Measurements from ENCODE around the gene RAB7A. TPM values are rescaled to one million over a fixed set of nuclear protein-coding genes. Genes with fewer than 3 reads are reported as not detected.

RAB7A gene
- total and polyA plus RNA-seq, 3 experiments from 2014 or later = 206 to 285 (median 260) TPM

DNA sequence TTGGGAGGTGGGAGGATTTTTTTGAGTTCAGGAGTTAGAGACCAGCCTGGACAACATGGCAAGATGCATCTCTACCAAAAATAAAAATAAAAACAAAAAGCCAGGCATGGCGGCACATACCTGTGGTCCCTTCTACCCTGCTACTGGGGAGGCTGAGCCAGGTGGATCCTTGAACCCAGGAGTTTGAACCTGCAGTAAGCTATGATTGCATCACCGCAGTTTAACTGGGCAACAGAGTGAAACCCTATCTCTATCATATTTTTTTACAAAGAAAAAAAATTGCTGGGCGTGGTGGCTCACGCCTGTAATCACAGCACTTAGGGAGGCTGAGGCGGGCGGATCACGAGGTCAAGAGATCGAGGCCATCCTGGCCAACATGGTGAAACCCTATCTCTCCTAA is 39.5 kb upstream of the RAB7A start:
- no peaks in the 10 kb centered on the region for H3K9me3 Mint-ChIP-seq
- H3K4me3 ChIP-seq (ENCODE audit: low read length) = no peak overlapping the region
- H3K9me3 ChIP-seq (ENCODE audit: low read length) = no peaks in the 10 kb centered on the region
- no peak overlapping the region for H3K27ac ChIP-seq (ENCODE audit: low read depth, low read length)
- no peak for DNase-seq
- ChIA-PET CTCF (interaction anchor here (1.1 kb wide), 1 partner anchor 27 kb away, joined by 4 read pairs; no protein-coding TSS in a partner anchor), POLR2A (no interaction called here)
- H3K4me1 ChIP-seq (ENCODE audit: insufficient read depth, low read length) = peaks cover 15% of the 10 kb centered on the region
- no peaks in the 10 kb centered on the region for H3K36me3 Mint-ChIP-seq
- H3K27ac Mint-ChIP-seq = no peak overlapping the region
- H3K36me3 ChIP-seq (ENCODE audit: insufficient read depth, low read length) = no peaks in the 10 kb centered on the region
- H3K27me3 Mint-ChIP-seq = no peaks in the 10 kb centered on the region
- H3K4me1 Mint-ChIP-seq = peaks cover 12 to 17% (median 14%) of the 10 kb centered on the region in 3 donors
- H3K27me3 ChIP-seq (ENCODE audit: insufficient read depth, low read length, poor library complexity, severe bottlenecking) = no peaks in the 10 kb centered on the region
- H3K4me3 Mint-ChIP-seq = peak overlapping the region in 1 of 7 donors; percentile 14

DNA sequence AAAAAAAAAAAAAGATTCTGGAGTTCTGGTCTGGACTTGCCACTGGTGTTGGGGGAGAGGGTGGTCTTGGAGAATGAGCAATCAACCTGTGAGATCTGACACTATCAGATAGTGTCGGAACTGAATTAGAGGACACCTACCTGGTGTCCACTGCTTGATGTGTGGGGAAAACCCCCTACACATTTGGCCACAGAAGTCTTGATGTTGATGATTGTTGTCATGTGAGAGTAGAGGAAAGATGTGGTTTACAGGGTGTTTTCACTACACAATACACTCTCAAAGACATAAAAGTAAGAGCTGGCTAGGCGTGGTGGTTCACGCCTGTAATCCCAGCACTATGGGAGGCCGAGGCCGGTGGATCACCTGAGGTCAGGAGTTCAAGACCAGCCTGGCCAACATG is 36.9 kb upstream of the RAB7A start:
- H3K9me3 ChIP-seq (ENCODE audit: low read length) = no peaks in the 10 kb centered on the region
- H3K4me3 ChIP-seq (ENCODE audit: low read length) = no peak overlapping the region
- H3K4me1 Mint-ChIP-seq = peaks cover 6 to 7% (median 6%) of the 10 kb centered on the region in 3 donors
- no peaks in the 10 kb centered on the region for H3K27me3 ChIP-seq (ENCODE audit: insufficient read depth, low read length, poor library complexity, severe bottlenecking)
- H3K36me3 ChIP-seq (ENCODE audit: insufficient read depth, low read length) = no peaks in the 10 kb centered on the region
- no peak for DNase-seq
- H3K27ac Mint-ChIP-seq = no peak overlapping the region
- peaks cover 7% of the 10 kb centered on the region for H3K4me1 ChIP-seq (ENCODE audit: insufficient read depth, low read length)
- no peaks in the 10 kb centered on the region for H3K36me3 Mint-ChIP-seq
- no peaks in the 10 kb centered on the region for H3K27me3 Mint-ChIP-seq
- ChIA-PET POLR2A (no interaction called here), CTCF (interaction anchor here (1.6 to 2.0 kb wide), 2 partner anchors 8 to 17 kb away, joined by 3 to 8 read pairs; no protein-coding TSS in a partner anchor)
- no peaks in the 10 kb centered on the region for H3K9me3 Mint-ChIP-seq
- H3K4me3 Mint-ChIP-seq = no peak overlapping the region
- H3K27ac ChIP-seq (ENCODE audit: low read depth, low read length) = no peak overlapping the region

DNA sequence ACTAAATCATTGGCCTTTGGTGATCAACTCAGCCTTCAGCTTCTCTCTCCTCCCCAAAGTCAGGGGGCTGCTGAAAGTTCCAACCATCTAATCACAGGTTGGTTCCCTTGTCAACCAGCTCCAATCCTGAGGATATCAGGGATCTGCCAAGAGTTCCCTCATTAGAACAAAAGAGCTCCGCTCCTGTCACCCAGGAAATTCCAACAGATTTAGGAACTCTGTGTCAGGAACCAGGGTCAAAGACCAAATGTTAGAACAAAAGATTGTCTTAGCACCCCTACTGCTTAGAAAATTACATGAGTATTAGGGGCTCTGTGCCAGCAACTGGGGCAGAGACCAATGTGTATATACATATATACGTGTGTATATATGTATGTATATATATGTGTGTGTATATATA is 32.3 kb upstream of the RAB7A start:
- H3K27me3 Mint-ChIP-seq = peaks cover 4 to 5% of the 10 kb centered on the region in 2 donors
- Histone ChIP-seq H3K9me3 (ENCODE audit: low read length) (no peaks in the 10 kb centered on the region), H3K4me3 (ENCODE audit: low read length) (no peak overlapping the region), H3K4me1 (ENCODE audit: insufficient read depth, low read length) (no peaks in the 10 kb centered on the region), H3K27ac (ENCODE audit: low read depth, low read length) (no peak overlapping the region), H3K36me3 (ENCODE audit: insufficient read depth, low read length) (no peaks in the 10 kb centered on the region), H3K27me3 (ENCODE audit: insufficient read depth, low read length, poor library complexity, severe bottlenecking) (no peaks in the 10 kb centered on the region)
- H3K36me3 Mint-ChIP-seq = no peaks in the 10 kb centered on the region
- ChIA-PET POLR2A (no interaction called here), CTCF (no interaction called here)
- H3K4me3 Mint-ChIP-seq = no peak overlapping the region
- peaks cover 0 to 4% (median 0%) of the 10 kb centered on the region in 3 donors for H3K4me1 Mint-ChIP-seq
- peak overlapping the region in 1 of 8 donors; percentile 86 for H3K27ac Mint-ChIP-seq
- H3K9me3 Mint-ChIP-seq = no peaks in the 10 kb centered on the region
- DNase-seq = no peak

DNA sequence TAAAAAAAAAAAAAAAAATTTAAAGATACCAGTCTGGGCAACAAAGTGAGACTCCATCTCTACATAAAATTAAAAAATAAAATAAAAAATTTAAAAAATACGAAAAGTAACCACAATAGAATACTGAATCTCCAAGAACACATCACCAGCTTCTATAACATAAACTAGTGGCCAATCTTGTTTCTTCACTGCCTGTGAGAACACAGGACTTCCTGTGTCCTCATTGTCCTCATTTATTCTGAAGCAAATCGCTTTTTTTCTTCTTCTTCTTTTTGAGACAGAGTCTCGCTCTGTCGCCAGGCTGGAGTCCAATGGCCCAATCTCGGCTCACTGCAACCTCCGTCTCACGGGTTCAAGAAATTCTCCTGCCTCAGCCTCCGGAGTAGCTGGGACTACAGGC is 28.6 kb upstream of the RAB7A start:
- Mint-ChIP-seq H3K27me3 (peaks cover 7 to 11% of the 10 kb centered on the region in 2 donors), H3K36me3 (no peaks in the 10 kb centered on the region), H3K27ac (no peak overlapping the region), H3K9me3 (no peaks in the 10 kb centered on the region), H3K4me1 (peaks cover 0 to 7% (median 0%) of the 10 kb centered on the region in 3 donors), H3K4me3 (peak overlapping the region in 2 of 7 donors; percentile 5 to 49)
- Histone ChIP-seq H3K36me3 (ENCODE audit: insufficient read depth, low read length) (no peaks in the 10 kb centered on the region), H3K4me1 (ENCODE audit: insufficient read depth, low read length) (no peaks in the 10 kb centered on the region), H3K27ac (ENCODE audit: low read depth, low read length) (no peak overlapping the region), H3K27me3 (ENCODE audit: insufficient read depth, low read length, poor library complexity, severe bottlenecking) (no peaks in the 10 kb centered on the region), H3K9me3 (ENCODE audit: low read length) (no peaks in the 10 kb centered on the region), H3K4me3 (ENCODE audit: low read length) (no peak overlapping the region)
- ChIA-PET CTCF (interaction anchor here (1.7 kb wide), 1 partner anchor 80 kb away, joined by 4 read pairs; no protein-coding TSS in a partner anchor), POLR2A (no interaction called here)
- DNase-seq = no peak

DNA sequence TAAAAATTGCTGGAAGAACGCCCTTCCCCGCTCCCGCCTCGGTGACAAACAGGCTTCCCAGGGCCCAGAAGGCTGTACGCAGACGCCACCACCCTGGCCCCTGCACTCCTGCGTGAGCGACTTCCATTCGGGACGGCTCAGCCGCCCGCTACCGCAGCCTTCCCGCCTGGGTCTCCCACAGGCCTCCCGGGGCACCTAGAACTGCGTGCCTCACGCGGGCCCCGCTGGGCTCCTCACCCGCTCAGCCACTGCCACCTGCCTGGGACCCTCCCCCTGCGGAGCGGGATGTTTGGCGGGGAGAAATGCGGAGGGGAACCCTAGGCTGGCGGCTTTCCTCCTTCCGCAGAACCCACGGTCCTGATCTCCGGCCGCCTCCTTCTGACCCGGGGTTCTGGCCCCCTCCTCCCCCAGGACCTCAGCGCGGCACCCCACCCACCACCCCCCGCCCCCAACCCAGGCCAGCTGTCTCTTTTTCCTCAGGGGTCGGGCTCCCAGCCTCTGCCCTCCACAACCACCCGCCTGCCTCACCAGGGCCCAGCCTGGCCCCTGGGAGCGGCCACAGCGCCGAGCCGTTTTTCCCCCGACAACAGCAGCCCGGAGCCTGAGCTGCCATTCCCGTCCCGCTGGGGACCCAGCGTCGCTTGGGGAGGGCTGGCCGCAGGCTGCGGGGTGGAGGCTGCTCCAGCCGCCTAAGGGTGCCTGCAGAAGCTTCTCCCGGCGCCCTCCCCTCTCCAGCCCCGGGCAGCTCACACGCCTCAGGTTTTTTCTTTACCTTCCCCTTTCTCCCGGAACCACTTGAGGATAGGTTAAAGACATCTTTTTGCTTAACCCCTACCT is 27.6 kb upstream of the RAB7A start:
- ChIA-PET POLR2A (interaction anchor here (0.5 to 0.6 kb wide), 2 partner anchors 54 to 535 kb away, joined by 3 to 4 read pairs; no protein-coding TSS in a partner anchor), CTCF (interaction anchor here (1.7 kb wide), 1 partner anchor 81 kb away, joined by 4 read pairs; no protein-coding TSS in a partner anchor)
- DNase-seq = peak in 1 of 5 donors; percentile 25
- no peaks in the 10 kb centered on the region for H3K9me3 ChIP-seq (ENCODE audit: low read length)
- Mint-ChIP-seq H3K9me3 (no peaks in the 10 kb centered on the region), H3K27me3 (peaks cover 7 to 11% of the 10 kb centered on the region in 2 donors), H3K36me3 (no peaks in the 10 kb centered on the region), H3K27ac (no peak overlapping the region), H3K4me1 (peaks cover 0 to 7% (median 0%) of the 10 kb centered on the region in 3 donors), H3K4me3 (peak overlapping the region in 6 of 7 donors; percentile 59 to 77 (median 70))
- H3K27ac ChIP-seq (ENCODE audit: low read depth, low read length) = no peak overlapping the region
- H3K27me3 ChIP-seq (ENCODE audit: insufficient read depth, low read length, poor library complexity, severe bottlenecking) = no peaks in the 10 kb centered on the region
- H3K4me1 ChIP-seq (ENCODE audit: insufficient read depth, low read length) = no peaks in the 10 kb centered on the region
- peak overlapping the region; percentile 41 for H3K4me3 ChIP-seq (ENCODE audit: low read length)
- H3K36me3 ChIP-seq (ENCODE audit: insufficient read depth, low read length) = no peaks in the 10 kb centered on the region

DNA sequence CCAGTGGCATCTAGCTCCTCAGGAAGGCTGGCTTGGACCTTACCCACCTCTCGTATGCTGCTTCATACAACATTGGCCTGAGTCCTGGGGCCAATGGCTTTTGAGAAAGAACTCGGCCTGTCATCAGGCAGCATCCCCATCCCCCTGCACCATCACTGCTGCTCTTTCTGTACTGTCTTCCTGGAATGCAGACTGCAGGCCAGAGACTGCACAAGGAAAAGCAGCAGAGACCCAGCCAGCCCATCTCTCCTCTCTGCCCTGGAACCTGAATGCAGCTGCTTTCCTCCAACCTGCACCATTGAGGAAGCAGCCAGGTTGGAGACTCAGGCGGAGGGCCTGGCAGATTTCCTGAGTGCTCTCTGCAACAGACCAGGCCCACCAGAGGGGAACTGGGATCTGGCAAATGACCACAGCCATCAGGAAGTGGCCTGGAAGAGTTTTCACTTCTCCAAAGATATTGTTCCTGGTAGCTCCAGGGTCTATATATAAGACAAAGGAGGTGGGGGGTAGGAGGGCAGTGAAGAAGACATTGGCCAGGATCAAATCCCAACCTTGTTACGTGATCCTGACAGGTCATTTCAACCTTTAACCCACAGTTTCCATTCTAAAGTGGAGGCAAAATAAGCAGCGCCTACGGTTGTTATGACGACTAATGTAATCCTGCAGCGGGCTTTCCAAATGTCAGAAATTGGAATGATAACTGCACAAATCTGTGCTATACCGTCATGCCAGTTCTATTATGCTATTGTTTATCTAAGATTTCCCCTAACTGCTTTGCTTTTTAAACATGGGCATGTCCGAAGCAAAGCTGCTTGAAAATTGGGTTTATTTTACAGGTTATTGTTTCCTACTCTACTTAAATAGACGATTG is 24.4 kb upstream of the RAB7A start:
- CTCF ChIA-PET = no interaction called here
- POLR2A ChIA-PET = no interaction called here
- no peaks in the 10 kb centered on the region for H3K4me1 ChIP-seq (ENCODE audit: insufficient read depth, low read length)
- Mint-ChIP-seq H3K9me3 (no peaks in the 10 kb centered on the region), H3K27me3 (peaks cover 7 to 11% of the 10 kb centered on the region in 2 donors), H3K27ac (peak overlapping the region in 1 of 8 donors; percentile 19), H3K4me1 (peaks cover 0 to 7% (median 0%) of the 10 kb centered on the region in 3 donors), H3K4me3 (no peak overlapping the region), H3K36me3 (no peaks in the 10 kb centered on the region)
- no peaks in the 10 kb centered on the region for H3K27me3 ChIP-seq (ENCODE audit: insufficient read depth, low read length, poor library complexity, severe bottlenecking)
- no peak for DNase-seq
- no peaks in the 10 kb centered on the region for H3K36me3 ChIP-seq (ENCODE audit: insufficient read depth, low read length)
- no peaks in the 10 kb centered on the region for H3K9me3 ChIP-seq (ENCODE audit: low read length)
- H3K27ac ChIP-seq (ENCODE audit: low read depth, low read length) = no peak overlapping the region
- no peak overlapping the region for H3K4me3 ChIP-seq (ENCODE audit: low read length)

DNA sequence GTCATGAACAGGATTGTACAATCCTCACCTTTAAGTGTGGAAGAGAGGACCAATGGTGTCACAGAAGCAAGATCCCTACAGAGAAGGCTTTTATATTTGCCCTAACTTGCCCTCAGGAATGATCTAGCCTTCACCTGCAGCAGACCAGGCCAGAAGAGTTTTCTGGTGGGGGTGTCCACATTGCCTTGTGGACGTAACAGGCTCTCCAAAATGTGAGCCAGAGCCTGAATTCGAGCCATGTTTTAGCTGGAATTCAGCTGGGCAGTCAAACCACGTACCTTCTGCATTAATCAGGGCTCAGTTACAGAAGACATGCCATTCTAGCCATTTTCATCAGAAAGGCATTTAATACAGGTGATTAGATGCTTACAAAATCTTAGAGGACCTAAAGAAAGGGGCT is 23.6 kb upstream of the RAB7A start:
- H3K9me3 ChIP-seq (ENCODE audit: low read length) = no peaks in the 10 kb centered on the region
- H3K4me1 Mint-ChIP-seq = peaks cover 0 to 7% (median 0%) of the 10 kb centered on the region in 3 donors
- H3K36me3 ChIP-seq (ENCODE audit: insufficient read depth, low read length) = no peaks in the 10 kb centered on the region
- H3K4me3 ChIP-seq (ENCODE audit: low read length) = no peak overlapping the region
- no peaks in the 10 kb centered on the region for H3K9me3 Mint-ChIP-seq
- ChIA-PET CTCF (no interaction called here), POLR2A (no interaction called here)
- H3K36me3 Mint-ChIP-seq = no peaks in the 10 kb centered on the region
- H3K27me3 ChIP-seq (ENCODE audit: insufficient read depth, low read length, poor library complexity, severe bottlenecking) = no peaks in the 10 kb centered on the region
- no peak overlapping the region for H3K27ac ChIP-seq (ENCODE audit: low read depth, low read length)
- DNase-seq = no peak
- no peak overlapping the region for H3K4me3 Mint-ChIP-seq
- peak overlapping the region in 2 of 8 donors; percentile 67 to 80 for H3K27ac Mint-ChIP-seq
- H3K27me3 Mint-ChIP-seq = peaks cover 7 to 10% of the 10 kb centered on the region in 2 donors
- no peaks in the 10 kb centered on the region for H3K4me1 ChIP-seq (ENCODE audit: insufficient read depth, low read length)

All from CD8-positive, alpha-beta memory T cell (primary cell).